OCI-LY7 (cell line): ENCODE data around the gene FADD. TPM values are rescaled to one million over a fixed set of nuclear protein-coding genes. Genes with fewer than 3 reads are reported as not detected.

Source experiments
- BruUV-seq: library from RNA; stranded (reverse); fragments of 400-500 nt; replicated peaks from 2 replicates; lab custom pipeline; 2021; lab: Mats Ljungman, UMichigan
- CTCF ChIA-PET: fragments of 300-600 bp; sonication (Branson Sonifier 250); formaldehyde crosslinking; loops from one replicate; lab custom pipeline; 2022; ENCODE audit warnings: antibody characterized with exemption; ENCODE audit not compliant: unreplicated experiment; lab: Charles Lee
- POLR2A ChIA-PET: fragments of 300-600 bp; sonication (Branson Sonifier 250); formaldehyde crosslinking; loops from one replicate; lab custom pipeline; 2022; ENCODE audit warnings: antibody characterized with exemption; lab: Charles Lee
- DNase-seq: peaks from one replicate; pipeline ENCODE4 v3.0.0-alpha.2; 2015; ENCODE audit warnings: low spot score
- H2AFZ ChIP-seq: fragments of 200-600 bp; sonication (generic), shearing (Covaris generic); 2 replicates; pipeline ENCODE4 v1.6.1; 2014; ENCODE audit warnings: mild to moderate bottlenecking, antibody characterized with exemption, low read length, moderate library complexity
- H3K27ac ChIP-seq: fragments of 200-600 bp; sonication (generic); 2 replicates; pipeline ENCODE4 v1.5.1; 2014; ENCODE audit warnings: mixed run types, low read depth, mild to moderate bottlenecking, moderate library complexity, low read length, inconsistent platforms; ENCODE audit not compliant: poor library complexity, severe bottlenecking
- H3K36me3 ChIP-seq: fragments of 200-600 bp; sonication (generic); 2 replicates; pipeline ENCODE4 v1.6.1; 2014; ENCODE audit warnings: mild to moderate bottlenecking, antibody characterized with exemption, low read length, moderate library complexity, mixed read lengths; ENCODE audit not compliant: insufficient read depth
- H3K4me1 ChIP-seq: fragments of 200-600 bp; sonication (generic); 2 replicates; pipeline ENCODE4 v1.5.1; 2014; ENCODE audit warnings: mild to moderate bottlenecking, low read length; ENCODE audit not compliant: insufficient read depth, poor library complexity, severe bottlenecking
- H3K4me2 ChIP-seq: fragments of 200-600 bp; sonication (generic); 2 replicates; pipeline ENCODE4 v1.6.1; 2014; ENCODE audit warnings: mild to moderate bottlenecking, low read length
- H3K4me3 ChIP-seq: fragments of 200-600 bp; sonication (generic); 2 replicates; pipeline ENCODE4 v1.5.1; 2014; ENCODE audit warnings: mild to moderate bottlenecking, low read depth, low read length; ENCODE audit not compliant: poor library complexity, severe bottlenecking
- H3K79me2 ChIP-seq: fragments of 200-600 bp; sonication (generic); 2 replicates; pipeline ENCODE4 v1.6.1; 2016; ENCODE audit warnings: low read depth, mild to moderate bottlenecking, low read length, moderate library complexity, mixed read lengths; ENCODE audit not compliant: insufficient read depth
- H3K9me2 ChIP-seq: fragments of 200-600 bp; sonication (generic); 2 replicates; pipeline ENCODE4 v1.6.1; 2016; ENCODE audit warnings: mild to moderate bottlenecking, low read length, mixed read lengths; ENCODE audit not compliant: insufficient read depth
- H3K9me3 ChIP-seq: fragments of 200-600 bp; sonication (generic); 2 replicates; pipeline ENCODE4 v1.6.1; 2014; ENCODE audit warnings: mild to moderate bottlenecking, mixed run types, low read length, mixed read lengths
- H4K20me1 ChIP-seq: fragments of 200-600 bp; sonication (generic); 2 replicates; pipeline ENCODE4 v1.6.1; 2014; ENCODE audit warnings: mild to moderate bottlenecking, antibody characterized with exemption, low read length, moderate library complexity, mixed read lengths; ENCODE audit not compliant: insufficient read depth
- CTCF ChIP-seq: fragments of 200-600 bp; sonication (generic); conservative IDR thresholded peaks from 2 replicates; pipeline ENCODE4 v1.5.1; 2014; ENCODE audit warnings: mild to moderate bottlenecking, antibody characterized with exemption, low read length, moderate library complexity, mixed read lengths
- EZH2phosphoT487 ChIP-seq: fragments of 200-600 bp; sonication (generic); IDR thresholded peaks from 2 replicates; pipeline ENCODE4 v1.6.1; 2018; ENCODE audit warnings: low read depth, borderline replicate concordance, mild to moderate bottlenecking, mixed run types, antibody characterized with exemption, low read length, moderate library complexity, mixed read lengths
- intact Hi-C: fragments of 100-400 bp; cut with micrococcal nuclease; formaldehyde crosslinking; loops from one replicate; pipeline ENCODE4 v1.10.0; 2022; ENCODE audit not compliant: unreplicated experiment
- total RNA-seq, 2 experiments: library from RNA; depleted of rRNA in 1 of 2; stranded (reverse); fragments of >200 nt in 1 of 2; shearing (Covaris generic) in 1 of 2; gene quantifications; 2 replicates each; pipeline ENCODE4 v1.2.3, GENCODE V29; 2014 to 2022

The FADD gene
- total RNA-seq, 2 experiments from 2014 or later, result 32.9 to 34.1 TPM

GRCh38 chr11:70230840-70231710, 28.0 kb downstream of the FADD start:
- intact Hi-C loops, result no loop called here
- no peak overlapping the region for H3K27ac ChIP-seq
- TF ChIP-seq CTCF (no peak), EZH2phosphoT487 (no peak)
- H3K79me2 ChIP-seq, result no peaks in the 10 kb centered on the region
- DNase-seq, result no peak
- no peaks in the 10 kb centered on the region for H3K4me1 ChIP-seq
- no peaks in the 10 kb centered on the region for H3K9me3 ChIP-seq
- POLR2A ChIA-PET, result no interaction called here
- CTCF ChIA-PET, result interaction anchor here (0.6 kb wide), 1 partner anchor 28 kb away, joined by 3 read pairs; the partner anchor contains the start of gene FADD
- no peaks in the 10 kb centered on the region for H3K9me2 ChIP-seq
- H3K4me2 ChIP-seq, result no peak overlapping the region
- no peak overlapping the region for H3K4me3 ChIP-seq
- no peaks in the 10 kb centered on the region for H3K36me3 ChIP-seq
- no TSS peak for BruUV-seq
- H4K20me1 ChIP-seq, result no peaks in the 10 kb centered on the region
- H2AFZ ChIP-seq, result no peak overlapping the region

DNA sequence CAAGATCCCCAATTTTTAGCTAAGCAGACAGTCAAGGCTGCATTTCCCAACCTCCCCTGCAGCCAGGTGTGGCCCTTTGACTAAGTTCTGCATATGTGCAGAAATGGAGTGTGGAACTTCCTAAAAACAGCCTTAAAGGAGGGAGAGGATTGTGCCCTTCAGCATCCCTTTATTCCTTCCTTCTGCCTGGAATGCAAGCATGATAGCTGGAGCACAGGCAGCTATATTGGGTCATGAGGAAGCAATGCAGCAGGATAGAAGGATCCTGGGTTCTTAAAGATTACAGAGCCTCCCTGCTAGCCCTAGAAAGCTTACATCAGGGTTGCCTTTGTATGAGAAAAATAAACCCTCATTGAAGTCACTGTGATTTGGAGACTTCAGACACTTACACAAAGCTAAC, 29.9 kb downstream of the FADD start:
- CTCF ChIA-PET, result no interaction called here
- intact Hi-C loops, result no loop called here
- TF ChIP-seq CTCF (no peak), EZH2phosphoT487 (no peak)
- no peaks in the 10 kb centered on the region for H4K20me1 ChIP-seq
- no peaks in the 10 kb centered on the region for H3K79me2 ChIP-seq
- H2AFZ ChIP-seq, result no peak overlapping the region
- no TSS peak for BruUV-seq
- no peaks in the 10 kb centered on the region for H3K36me3 ChIP-seq
- POLR2A ChIA-PET, result no interaction called here
- no peak for DNase-seq
- no peaks in the 10 kb centered on the region for H3K9me2 ChIP-seq
- no peaks in the 10 kb centered on the region for H3K9me3 ChIP-seq
- no peaks in the 10 kb centered on the region for H3K4me1 ChIP-seq
- H3K27ac ChIP-seq, result no peak overlapping the region
- no peak overlapping the region for H3K4me2 ChIP-seq
- H3K4me3 ChIP-seq, result no peak overlapping the region

- Histone ChIP-seq H3K27ac (no peak overlapping the region), H3K4me3 (no peak overlapping the region), H3K4me2 (no peak overlapping the region), H3K4me1 (no peaks in the 10 kb centered on the region), H3K36me3 (no peaks in the 10 kb centered on the region), H3K9me3 (no peaks in the 10 kb centered on the region), H3K79me2 (no peaks in the 10 kb centered on the region), H3K9me2 (no peaks in the 10 kb centered on the region), H4K20me1 (no peaks in the 10 kb centered on the region), H2AFZ (no peak overlapping the region)
- intact Hi-C loops, result no loop called here
- ChIA-PET POLR2A (interaction anchor here (0.6 kb wide), 1 partner anchor 1163 kb away, joined by 3 read pairs; no protein-coding TSS in a partner anchor), CTCF (no interaction called here)
- DNase-seq, result no peak
- no TSS peak for BruUV-seq
- TF ChIP-seq EZH2phosphoT487 (no peak), CTCF (no peak)
These were observed 30.4 kb downstream of the FADD start for GRCh38 chr11:70233511-70233934.
